DMS53 (cell line): ENCODE data around the gene FAM174C.
A peak's percentile ranks its signal among the peaks of the same experiment; 100 is the strongest.

Experiments used
- DNase-seq: peaks from one replicate; lab custom pipeline; 2025; lab: John Stamatoyannopoulos, UW

FAM174C gene

GRCh38 chr19:1273263-1274041 lies 1.9 kb upstream of the FAM174C start:
- no peak for DNase-seq

DNA sequence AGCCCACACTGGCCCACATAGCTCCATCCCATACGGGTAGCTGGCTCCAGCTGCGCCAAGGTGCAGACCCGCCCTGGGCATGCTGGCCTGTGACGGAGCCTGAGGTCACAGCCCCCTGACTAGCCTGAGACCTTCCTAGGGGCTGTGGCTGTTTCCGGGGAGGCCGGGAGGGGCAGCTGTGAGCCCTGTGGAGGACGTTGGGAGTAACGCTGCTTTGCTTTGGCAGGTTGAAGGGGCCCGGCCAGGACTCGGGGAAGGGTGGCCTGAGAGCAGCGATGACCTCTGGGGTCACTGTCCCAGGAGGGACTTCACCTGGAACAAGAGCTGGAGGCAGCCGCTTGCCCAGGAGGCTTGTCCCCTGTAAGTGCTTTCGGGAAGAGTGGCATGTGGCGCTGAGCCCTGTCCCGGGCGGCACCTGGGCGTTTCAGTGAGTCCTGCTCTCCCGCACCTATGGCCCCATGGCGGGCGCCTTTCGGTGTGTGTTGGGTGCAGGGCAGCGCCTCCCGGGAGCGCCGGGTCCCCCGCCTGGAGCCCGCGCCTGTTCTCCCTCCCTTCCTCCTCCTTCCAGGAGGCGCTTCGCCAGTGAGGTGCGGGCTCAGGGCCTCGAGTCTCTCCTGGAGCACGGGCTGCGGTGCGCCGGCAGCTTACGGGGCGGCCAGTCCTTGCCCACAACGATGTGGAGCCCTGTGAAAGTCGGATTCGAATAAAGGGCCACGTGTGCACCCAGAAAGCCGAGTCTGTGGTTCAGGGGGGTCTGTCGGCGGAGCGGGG lies 1.1 kb upstream of the FAM174C start:
- DNase-seq = peak; percentile 54

DNA sequence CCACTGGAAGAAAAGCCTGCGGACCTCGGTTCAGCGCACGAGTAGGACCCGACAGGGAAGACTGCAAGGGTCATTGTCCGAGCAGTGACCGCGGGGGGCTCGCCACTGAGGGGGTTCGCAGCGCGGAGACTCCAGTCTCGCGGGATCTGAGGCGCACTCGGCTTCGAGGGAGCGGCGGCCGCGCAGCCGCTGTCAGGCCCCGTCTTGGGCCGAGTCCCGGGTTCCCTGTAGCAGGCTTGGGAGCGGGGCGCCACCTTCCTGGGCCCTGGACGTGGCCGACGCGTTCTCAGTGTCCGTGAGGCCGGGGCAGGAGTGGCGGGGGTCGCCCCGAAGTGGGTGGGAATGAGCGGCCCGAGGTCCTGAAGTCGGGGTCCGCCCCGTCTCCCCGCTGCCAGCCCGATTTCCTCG lies 474 bp upstream of the FAM174C start:
- DNase-seq = peak; percentile 71

- DNase-seq = no peak
Observed at GRCh38 chr19:1275976-1276627, 772 bp downstream of the FAM174C start.

DNA sequence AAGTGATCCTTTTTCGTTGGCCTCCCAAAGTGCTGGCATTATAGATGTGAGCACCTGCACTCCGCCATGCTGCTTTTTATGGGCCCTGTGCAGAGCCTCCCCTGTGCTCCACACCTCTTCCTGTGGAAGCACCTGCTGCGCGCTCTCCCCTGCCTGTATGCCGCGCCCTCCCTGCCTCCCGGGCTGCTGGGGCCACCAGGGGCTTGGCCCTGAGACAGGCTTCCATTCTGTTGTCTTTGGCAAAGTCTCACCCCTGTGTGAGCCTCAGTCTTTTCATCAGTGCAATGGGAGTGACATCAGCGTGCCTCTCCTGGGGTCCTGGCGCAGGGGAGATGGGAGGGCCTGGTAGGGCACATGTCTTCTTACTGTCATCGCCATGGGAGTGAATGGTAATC lies 1.3 kb downstream of the FAM174C start:
- peak; percentile 61 for DNase-seq

GRCh38 chr19:1277061-1277460 lies 1.7 kb downstream of the FAM174C start:
- DNase-seq = no peak

- no peak for DNase-seq
Observed at GRCh38 chr19:1278074-1278473, 2.7 kb downstream of the FAM174C start.

- DNase-seq = no peak
Observed at GRCh38 chr19:1278713-1279660, 3.7 kb downstream of the FAM174C start.

GRCh38 chr19:1279782-1280341 lies 4.5 kb downstream of the FAM174C start:
- peak; percentile 82 for DNase-seq

DNA sequence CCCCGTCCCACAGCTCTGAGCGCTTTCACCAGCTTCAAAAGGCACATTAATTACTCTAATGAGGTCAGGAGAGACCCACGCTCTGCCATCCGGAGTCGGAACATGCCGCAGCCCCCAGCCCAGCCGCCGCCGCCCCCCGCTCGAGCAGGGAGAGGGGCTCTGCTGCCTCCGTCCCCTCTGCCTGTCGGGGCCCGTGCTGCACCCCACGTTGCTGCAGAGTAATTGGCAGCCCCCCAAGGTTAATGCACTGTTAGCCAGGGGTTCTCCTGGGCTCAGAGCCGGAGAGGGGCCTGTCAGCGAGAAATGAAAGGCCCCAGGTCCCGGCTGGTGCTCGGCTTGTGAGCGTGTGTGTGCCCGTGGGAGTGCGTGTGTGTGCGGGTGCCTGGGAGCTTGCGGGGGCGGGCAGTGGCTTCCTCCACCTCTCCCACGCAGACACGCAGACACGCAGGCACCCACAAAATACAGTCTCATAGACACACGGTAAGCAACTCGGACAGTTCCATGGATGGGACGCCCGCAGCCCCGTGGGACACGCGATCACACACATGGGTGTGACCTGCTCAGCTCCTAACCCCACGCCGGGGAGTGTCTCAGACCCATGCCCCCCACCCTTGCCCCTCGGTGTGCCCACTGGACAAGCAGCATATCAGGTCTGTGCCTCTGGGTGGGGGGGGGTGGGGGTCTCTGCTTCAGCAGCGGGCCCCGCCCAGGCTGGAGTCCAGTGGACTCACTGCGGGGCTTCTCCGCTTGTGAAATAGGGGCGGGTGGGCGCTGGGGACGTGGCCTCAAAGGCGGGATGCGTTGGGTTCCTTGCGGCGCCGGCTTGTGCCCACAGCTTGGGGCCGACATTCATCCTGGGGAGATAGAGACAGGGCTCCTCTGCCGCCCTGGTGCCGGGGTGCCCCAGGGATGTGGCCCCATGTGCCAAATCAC lies 5.6 kb downstream of the FAM174C start:
- DNase-seq = no peak

- DNase-seq = no peak
Observed at GRCh38 chr19:1281569-1282287, 6.4 kb downstream of the FAM174C start.

GRCh38 chr19:1282588-1283206 lies 7.4 kb downstream of the FAM174C start:
- peak; percentile 45 for DNase-seq

GRCh38 chr19:1283207-1283916 lies 8.0 kb downstream of the FAM174C start:
- DNase-seq = no peak

DNA sequence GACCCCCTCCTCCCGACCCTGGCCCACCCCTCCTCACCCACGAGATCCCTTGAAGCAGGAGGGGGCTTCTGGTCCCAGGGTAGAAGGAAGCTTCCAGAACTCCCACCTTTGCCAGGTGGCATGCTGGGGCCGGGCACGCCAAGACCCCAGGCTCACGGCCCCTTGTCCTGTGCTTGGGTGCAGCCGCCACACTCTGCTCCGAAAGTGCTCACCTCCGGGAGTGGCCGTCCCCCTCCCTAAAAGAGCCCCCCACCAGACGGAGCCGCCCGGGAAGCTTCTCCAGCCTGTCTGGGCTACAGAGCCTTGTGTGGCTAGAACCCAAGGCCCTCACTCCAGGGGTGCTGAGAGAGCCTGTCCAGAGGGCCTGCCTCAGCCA lies 8.6 kb downstream of the FAM174C start:
- no peak for DNase-seq

DNA sequence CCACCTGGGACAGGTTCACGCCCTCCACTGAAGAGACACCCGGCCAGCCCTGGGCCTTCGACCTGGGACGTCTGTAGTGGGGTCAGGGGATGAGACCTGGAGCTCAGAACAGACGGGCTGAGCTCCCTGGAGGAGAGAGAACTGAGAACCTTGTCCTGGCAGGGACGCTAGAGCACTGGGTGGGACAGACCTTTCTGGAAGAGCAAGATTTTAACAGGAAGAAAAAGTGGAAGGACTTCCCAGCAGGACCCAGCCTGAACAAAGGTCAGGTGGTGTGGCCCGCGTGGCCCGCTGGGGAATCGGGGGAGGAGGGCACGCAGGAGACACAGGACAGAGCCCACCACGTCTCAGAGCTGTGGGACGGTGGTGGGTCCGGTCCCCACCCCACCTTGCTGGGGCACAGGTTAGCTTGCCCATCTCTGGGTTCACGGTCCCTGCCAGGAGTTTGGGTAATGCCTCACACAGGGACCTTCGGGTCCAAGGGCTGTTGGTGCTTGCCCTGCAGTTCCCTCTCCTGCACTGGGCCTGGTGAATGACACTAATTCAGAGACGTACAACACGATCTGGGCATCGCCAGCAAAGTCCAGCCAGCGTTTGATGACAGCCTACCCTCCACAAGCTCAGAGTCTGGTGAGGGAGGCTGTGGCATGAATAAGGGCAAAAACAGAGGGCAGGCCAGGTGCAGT lies 9.1 kb downstream of the FAM174C start:
- peak; percentile 60 for DNase-seq

GRCh38 chr19:1284979-1285736 lies 9.8 kb downstream of the FAM174C start:
- no peak for DNase-seq

- DNase-seq = peak; percentile 49
Observed at GRCh38 chr19:1285737-1286360, 10.5 kb downstream of the FAM174C start, which contains the start of gene EFNA2. Gene EFNA2 (plus strand): TSS chr19:1285873. CDS start chr19:1286169, 296 bp downstream.
